ENCODE data around the gene SPCS1. TPM values are rescaled to one million over a fixed set of nuclear protein-coding genes. Genes with fewer than 3 reads are reported as not detected.

The SPCS1 gene
- total RNA-seq, 1 experiment from 2014 or later = 124 TPM

- intact Hi-C loops (cut with micrococcal nuclease) = no loop called here
- no peak for ATAC-seq
- H3K9me2 ChIP-seq (ENCODE audit: insufficient read depth) = no peaks in the 10 kb centered on the region
- TF ChIP-seq POLR2A (IDR thresholded peaks at IDR 0.05; ENCODE audit: borderline replicate concordance, extremely low read depth, insufficient read depth, insufficient read length) = no peak
- TF ChIP-seq FOSL1 (IDR thresholded peaks at IDR 0.05; ENCODE audit: low read depth) = no peak
- no peak for TF ChIP-seq EZH2 (IDR thresholded peaks at IDR 0.05)
- no peak for TF ChIP-seq SIN3A (IDR thresholded peaks at IDR 0.05; ENCODE audit: low read depth)
- no peak for TF ChIP-seq ZNF274 (IDR thresholded peaks at IDR 0.05; ENCODE audit: low read depth, low read length)
- TF ChIP-seq RAD21 (IDR thresholded peaks at IDR 0.05; ENCODE audit: low read depth) = no peak
- TF ChIP-seq MAX (IDR thresholded peaks at IDR 0.05) = no peak
- ChIA-PET RAD21 (ENCODE audit: low non-redundant PET in 1 of 2, low total read pairs in 2 of 2, uncharacterized antibody in 2 of 2, unreplicated experiment in 2 of 2) (no interaction called here), POLR2A (no interaction called here), CTCF (no interaction called here)
- H3K79me2 ChIP-seq (ENCODE audit: insufficient read depth, low read length) = no peaks in the 10 kb centered on the region
- no peak for DNase-seq (ENCODE audit: low read depth, low spot score)
- no TSS peak for BruUV-seq (replicated peaks)
- no peaks in the 10 kb centered on the region; the same call in 1 of the 2 replicates for H4K20me1 ChIP-seq (ENCODE audit: insufficient read depth)
- peaks cover 18 to 35% of the 10 kb centered on the region in 2 experiments; a peak in 3 of 4 replicates for H3K36me3 ChIP-seq (ENCODE audit: control insufficient read depth in 1 of 2, insufficient read depth in 2 of 2, low read length in 2 of 2)
- H3K4me3 ChIP-seq (replicated peaks in 1 of 2; ENCODE audit: low read depth in 1 of 2, low read length in 2 of 2) = no peak overlapping the region
- no peaks in the 10 kb centered on the region for H3K4me1 ChIP-seq (ENCODE audit: control insufficient read depth in 1 of 2, insufficient read depth in 2 of 2, low read length in 2 of 2)
- no peak overlapping the region for H3K27ac ChIP-seq (ENCODE audit: low read depth, low read length)
- H3K9ac ChIP-seq (ENCODE audit: low read length) = no peak overlapping the region
- H3K4me2 ChIP-seq (ENCODE audit: low read length) = no peak overlapping the region
- H2AFZ ChIP-seq (ENCODE audit: low read depth, low read length, poor library complexity, severe bottlenecking) = no peak overlapping the region
- no peaks in the 10 kb centered on the region for H3K27me3 ChIP-seq (ENCODE audit: insufficient read depth, low read length)
- no peaks in the 10 kb centered on the region for H3K9me3 ChIP-seq (ENCODE audit: control insufficient read depth in 1 of 2, insufficient read depth in 1 of 2, low read depth in 1 of 2, low read length in 2 of 2)
These were observed 48.5 kb downstream of the SPCS1 start for GRCh38 chr3:52754373-52754772.

GRCh38 chr3:52756141-52756540 lies 50.2 kb downstream of the SPCS1 start:
- no peak overlapping the region for H2AFZ ChIP-seq (ENCODE audit: low read depth, low read length, poor library complexity, severe bottlenecking)
- TF ChIP-seq ZNF274 (IDR thresholded peaks at IDR 0.05; ENCODE audit: low read depth, low read length) (no peak), JUND (IDR thresholded peaks at IDR 0.05) (no peak), EZH2phosphoT487 (IDR thresholded peaks at IDR 0.05; ENCODE audit: borderline replicate concordance) (no peak), SRF (IDR thresholded peaks at IDR 0.05; ENCODE audit: low read depth) (no peak), SP1 (IDR thresholded peaks at IDR 0.05; ENCODE audit: low read depth) (no peak), MAX (IDR thresholded peaks at IDR 0.05) (no peak), POLR2AphosphoS5 (IDR thresholded peaks at IDR 0.05; ENCODE audit: low read depth, low read length) (no peak), RAD21 (IDR thresholded peaks at IDR 0.05; ENCODE audit: low read depth) (no peak), ATF3 (IDR thresholded peaks at IDR 0.05) (no peak), EZH2 (IDR thresholded peaks at IDR 0.05) (no peak), EGR1 (IDR thresholded peaks at IDR 0.05; ENCODE audit: low read depth) (no peak), CTCF (IDR thresholded peaks at IDR 0.05 in 2 of 3, conservative IDR thresholded peaks at IDR 0.05 in 1 of 3; ENCODE audit: borderline replicate concordance in 1 of 3, insufficient read depth in 1 of 3, low read depth in 2 of 3, low read length in 2 of 3) (no peak), TCF7L2 (IDR thresholded peaks at IDR 0.05; ENCODE audit: borderline replicate concordance, extremely low read depth, insufficient read depth, insufficient read length) (no peak), FOSL1 (IDR thresholded peaks at IDR 0.05; ENCODE audit: low read depth) (no peak), CBX3 (IDR thresholded peaks at IDR 0.05; ENCODE audit: low read depth) (no peak)
- no peak for DNase-seq (ENCODE audit: low read depth, low spot score)
- H4K20me1 ChIP-seq (ENCODE audit: insufficient read depth) = no peaks in the 10 kb centered on the region; the same call in 1 of the 2 replicates
- H3K9ac ChIP-seq (ENCODE audit: low read length) = no peak overlapping the region
- H3K4me3 ChIP-seq (replicated peaks in 1 of 2; ENCODE audit: low read depth in 1 of 2, low read length in 2 of 2) = no peak overlapping the region
- H3K4me1 ChIP-seq (ENCODE audit: control insufficient read depth in 1 of 2, insufficient read depth in 2 of 2, low read length in 2 of 2) = no peaks in the 10 kb centered on the region
- no peak overlapping the region for H3K27ac ChIP-seq (ENCODE audit: low read depth, low read length)
- ChIA-PET POLR2A (no interaction called here), CTCF (no interaction called here), RAD21 (ENCODE audit: low non-redundant PET in 1 of 2, low total read pairs in 2 of 2, uncharacterized antibody in 2 of 2, unreplicated experiment in 2 of 2) (no interaction called here)
- H3K36me3 ChIP-seq (ENCODE audit: control insufficient read depth in 1 of 2, insufficient read depth in 2 of 2, low read length in 2 of 2) = peaks cover 17 to 31% of the 10 kb centered on the region in 2 experiments; a peak in 3 of 4 replicates
- no peak overlapping the region for H3K4me2 ChIP-seq (ENCODE audit: low read length)
- H3K27me3 ChIP-seq (ENCODE audit: insufficient read depth, low read length) = no peaks in the 10 kb centered on the region
- no peak for ATAC-seq
- no peaks in the 10 kb centered on the region for H3K79me2 ChIP-seq (ENCODE audit: insufficient read depth, low read length)
- no peaks in the 10 kb centered on the region for H3K9me2 ChIP-seq (ENCODE audit: insufficient read depth)
- intact Hi-C loops (cut with micrococcal nuclease) = no loop called here
- no peaks in the 10 kb centered on the region for H3K9me3 ChIP-seq (ENCODE audit: control insufficient read depth in 1 of 2, insufficient read depth in 1 of 2, low read depth in 1 of 2, low read length in 2 of 2)
- BruUV-seq (replicated peaks) = no TSS peak
